ENCODE data around the gene MYCL. TPM values are rescaled to one million over a fixed set of nuclear protein-coding genes. Genes with fewer than 3 reads are reported as not detected.

Gene MYCL
- polyA plus RNA-seq, 3 donors: 24.8 to 84.0 (median 74.7) TPM

GRCh38 chr1:39858315-39858714, 43.4 kb downstream of the MYCL start:
- Histone ChIP-seq H2AFZ (ENCODE audit: insufficient read depth, low read depth, low read length, poor library complexity, severe bottlenecking) (no peak overlapping the region), H3K9ac (ENCODE audit: insufficient read depth, low read length, poor library complexity, severe bottlenecking) (no peak overlapping the region), H3K79me2 (ENCODE audit: insufficient read depth, low read length) (peaks cover 71% of the 10 kb centered on the region), H3K4me1 (ENCODE audit: control insufficient read depth in 1 of 2, insufficient read depth in 2 of 2, low read length in 2 of 2) (no peaks in the 10 kb centered on the region), H3K27me3 (ENCODE audit: control insufficient read depth in 2 of 2, insufficient read depth in 2 of 2, low read length in 2 of 2) (no peaks in the 10 kb centered on the region), H3K4me3 (replicated peaks in 1 of 3; ENCODE audit: low read depth in 2 of 3, low read length in 3 of 3) (no peak overlapping the region), H3K36me3 (replicated peaks in 1 of 2; ENCODE audit: control insufficient read depth in 1 of 2, insufficient read depth in 2 of 2, low read length in 2 of 2) (peaks cover 15 to 49% of the 10 kb centered on the region in 2 donors), H3K4me2 (replicated peaks; ENCODE audit: extremely low read depth, low read length, poor library complexity, severe bottlenecking) (no peak overlapping the region), H4K20me1 (ENCODE audit: insufficient read depth, low read length) (peaks cover 3% of the 10 kb centered on the region), H3K27ac (ENCODE audit: low read depth in 1 of 2, low read length in 2 of 2) (no peak overlapping the region), H3K9me3 (replicated peaks in 1 of 2; ENCODE audit: control insufficient read depth in 1 of 2, insufficient read depth in 1 of 2, low read length in 2 of 2) (no peaks in the 10 kb centered on the region)
- Mint-ChIP-seq H3K27ac (peak overlapping the region in 1 of 7 donors; percentile 43), H3K36me3 (peaks cover 31 to 35% of the 10 kb centered on the region in 2 donors), H3K4me3 (no peak overlapping the region), H3K4me1 (peaks cover 5% of the 10 kb centered on the region), H3K27me3 (ENCODE audit: low read depth in 3 of 3) (peaks cover 0 to 3% (median 0%) of the 10 kb centered on the region in 3 donors), H3K9me3 (peaks cover 0 to 3% (median 0%) of the 10 kb centered on the region in 7 donors)
- no peak for DNase-seq
- intact Hi-C loops (cut with micrococcal nuclease): no loop called here
- WGBS (ENCODE audit: insufficient coverage): no CpG with 5 or more reads among the region's 3 CpGs
- no peak for TF ChIP-seq CTCF (IDR thresholded peaks at IDR 0.05)

GRCh38 chr1:39857126-39857878, 44.4 kb downstream of the MYCL start:
- no peaks in the 10 kb centered on the region for H3K27me3 ChIP-seq (ENCODE audit: control insufficient read depth in 2 of 2, insufficient read depth in 2 of 2, low read length in 2 of 2)
- H3K4me1 ChIP-seq (ENCODE audit: control insufficient read depth in 1 of 2, insufficient read depth in 2 of 2, low read length in 2 of 2): peaks cover 5 to 8% of the 10 kb centered on the region in 2 donors
- no peak overlapping the region for H2AFZ ChIP-seq (ENCODE audit: insufficient read depth, low read depth, low read length, poor library complexity, severe bottlenecking)
- no peak overlapping the region for H3K4me2 ChIP-seq (replicated peaks; ENCODE audit: extremely low read depth, low read length, poor library complexity, severe bottlenecking)
- H4K20me1 ChIP-seq (ENCODE audit: insufficient read depth, low read length): peaks cover 3% of the 10 kb centered on the region
- WGBS (ENCODE audit: insufficient coverage): no CpG with 5 or more reads among the region's 3 CpGs
- no peaks in the 10 kb centered on the region for H3K9me3 ChIP-seq (replicated peaks in 1 of 2; ENCODE audit: control insufficient read depth in 1 of 2, insufficient read depth in 1 of 2, low read length in 2 of 2)
- Mint-ChIP-seq H3K27me3 (ENCODE audit: low read depth in 3 of 3) (peaks cover 0 to 3% (median 0%) of the 10 kb centered on the region in 3 donors), H3K4me3 (no peak overlapping the region), H3K36me3 (peaks cover 31 to 36% of the 10 kb centered on the region in 2 donors), H3K4me1 (peaks cover 11% of the 10 kb centered on the region), H3K27ac (no peak overlapping the region), H3K9me3 (peaks cover 0 to 3% (median 0%) of the 10 kb centered on the region in 7 donors)
- intact Hi-C loops (cut with micrococcal nuclease): no loop called here
- no peak overlapping the region for H3K9ac ChIP-seq (ENCODE audit: insufficient read depth, low read length, poor library complexity, severe bottlenecking)
- H3K36me3 ChIP-seq (replicated peaks in 1 of 2; ENCODE audit: control insufficient read depth in 1 of 2, insufficient read depth in 2 of 2, low read length in 2 of 2): peaks cover 15 to 39% of the 10 kb centered on the region in 2 donors
- H3K4me3 ChIP-seq (replicated peaks in 1 of 3; ENCODE audit: low read depth in 2 of 3, low read length in 3 of 3): no peak overlapping the region
- peaks cover 65% of the 10 kb centered on the region for H3K79me2 ChIP-seq (ENCODE audit: insufficient read depth, low read length)
- H3K27ac ChIP-seq (ENCODE audit: low read depth in 1 of 2, low read length in 2 of 2): no peak overlapping the region
- TF ChIP-seq CTCF (IDR thresholded peaks at IDR 0.05): no peak
- DNase-seq: no peak
